Femur (tissue), 1 donor: ENCODE data around the gene CFAP46.

Experiments
- DNase-seq: peaks from one replicate; pipeline ENCODE4 v3.0.0-alpha.2; 2017

The CFAP46 gene

GRCh38 chr10:132942101-132943057 lies at the start of gene CFAP46:
Gene CFAP46, minus strand, starts transcription at chr10:132942570. Its CDS starts 86 bp downstream, at chr10:132942484.
- DNase-seq, result peak; percentile 80

- no peak for DNase-seq
Measured at GRCh38 chr10:132991706-132992432, 49.5 kb upstream of the CFAP46 start.

- DNase-seq, result no peak
Measured at GRCh38 chr10:132990684-132991545, 48.5 kb upstream of the CFAP46 start.

GRCh38 chr10:132989476-132990415 lies 47.4 kb upstream of the CFAP46 start:
- DNase-seq, result no peak

- no peak for DNase-seq
Measured at GRCh38 chr10:132988988-132989387, 46.6 kb upstream of the CFAP46 start.

GRCh38 chr10:132987671-132988571 lies 45.6 kb upstream of the CFAP46 start:
- peak; percentile 87 for DNase-seq

- DNase-seq, result no peak
Measured at GRCh38 chr10:132986978-132987377, 44.6 kb upstream of the CFAP46 start.

GRCh38 chr10:132986576-132986975 lies 44.2 kb upstream of the CFAP46 start:
- no peak for DNase-seq

GRCh38 chr10:132986076-132986475 lies 43.7 kb upstream of the CFAP46 start:
- DNase-seq, result no peak

- DNase-seq, result no peak
Measured at GRCh38 chr10:132985546-132985900, 43.2 kb upstream of the CFAP46 start.

GRCh38 chr10:132984801-132985545 lies 42.6 kb upstream of the CFAP46 start:
- DNase-seq, result no peak

GRCh38 chr10:132984008-132984295 lies 41.6 kb upstream of the CFAP46 start:
- no peak for DNase-seq

GRCh38 chr10:132983252-132984007 lies 41.1 kb upstream of the CFAP46 start:
- no peak for DNase-seq

- DNase-seq, result no peak
Measured at GRCh38 chr10:132982301-132982989, 40.1 kb upstream of the CFAP46 start.

- DNase-seq, result no peak
Measured at GRCh38 chr10:132981746-132982145, 39.4 kb upstream of the CFAP46 start.

- DNase-seq, result no peak
Measured at GRCh38 chr10:132981173-132981555, 38.8 kb upstream of the CFAP46 start.

- DNase-seq, result no peak
Measured at GRCh38 chr10:132980426-132981172, 38.2 kb upstream of the CFAP46 start.
